Brain microvascular endothelial cell (primary cell): Measurements from ENCODE around the gene MUC12.
"Not testable (repeated sequence)": the region's sequence is repeated elsewhere in the genome, so short reads cannot be mapped to it uniquely, and the experiment has no call there.

Source experiments
- DNase-seq: peaks from one replicate; pipeline ENCODE4 v3.0.0-alpha.2; 2020
- H3K27ac ChIP-seq: fragments of 250-450 bp; sonication (Bioruptor Pico); 2 replicates; pipeline ENCODE4 v1.5.1; 2020; ENCODE audit warnings: mild to moderate bottlenecking, moderate library complexity
- H3K27me3 ChIP-seq: fragments of 250-450 bp; sonication (Bioruptor Pico); replicated peaks from 2 replicates; pipeline ENCODE4 v1.5.1; 2020; ENCODE audit warnings: mild to moderate bottlenecking
- H3K36me3 ChIP-seq: fragments of 250-450 bp; sonication (Bioruptor Pico); replicated peaks from 2 replicates; pipeline ENCODE4 v1.5.1; 2020; ENCODE audit warnings: mild to moderate bottlenecking
- H3K4me3 ChIP-seq: 2 replicates; pipeline ENCODE4 v1.5.1; 2011; ENCODE audit warnings: low read depth, mild to moderate bottlenecking, control low read depth, low read length, moderate library complexity
- CTCF ChIP-seq: IDR thresholded peaks from 2 replicates; pipeline ENCODE4 v1.5.1; 2011; ENCODE audit warnings: low read depth, mild to moderate bottlenecking, moderate library complexity, low read length, control low read depth, inconsistent platforms; ENCODE audit errors: missing control alignments
- in situ Hi-C: cut with HindIII; loops from 2 replicates; pipeline ENCODE4 v1.10.0; 2017; ENCODE audit warnings: low sequenced_read_pairs, low pct_ligation_motif_present

Gene MUC12

GRCh38 chr7:100978300-100978699 lies 8.9 kb downstream of the MUC12 start:
- in situ Hi-C loops, result no loop called here
- Histone ChIP-seq H3K27ac (no peak overlapping the region), H3K4me3 (no peak overlapping the region), H3K36me3 (no peaks in the 10 kb centered on the region), H3K27me3 (no peaks in the 10 kb centered on the region)
- DNase-seq, result no peak
- no peak for TF ChIP-seq CTCF

GRCh38 chr7:100983451-100984187 lies 14.3 kb downstream of the MUC12 start:
- Histone ChIP-seq H3K36me3 (no peaks in the 10 kb centered on the region), H3K27ac (no peak overlapping the region), H3K27me3 (no peaks in the 10 kb centered on the region), H3K4me3 (no peak overlapping the region)
- in situ Hi-C loops, result no loop called here
- no peak for TF ChIP-seq CTCF
- DNase-seq, result peak; percentile 36

- DNase-seq, H3K27me3 ChIP-seq, in situ Hi-C loops, H3K36me3 ChIP-seq, H3K4me3 ChIP-seq, H3K27ac ChIP-seq: not testable (repeated sequence)
These were observed 15.0 kb downstream of the MUC12 start for GRCh38 chr7:100984241-100984918.

GRCh38 chr7:100985033-100985797 lies 15.8 kb downstream of the MUC12 start:
- peak; percentile 14 for DNase-seq
- H3K4me3 ChIP-seq, H3K27me3 ChIP-seq, in situ Hi-C loops, H3K36me3 ChIP-seq, H3K27ac ChIP-seq: not testable (repeated sequence)

GRCh38 chr7:100991631-100992030 lies 22.3 kb downstream of the MUC12 start:
- Histone ChIP-seq H3K27ac (no peak overlapping the region), H3K36me3 (no peaks in the 10 kb centered on the region), H3K27me3 (no peaks in the 10 kb centered on the region), H3K4me3 (no peak overlapping the region)
- no peak for DNase-seq
- in situ Hi-C loops, result no loop called here
- no peak for TF ChIP-seq CTCF

GRCh38 chr7:100992280-100992679 lies 22.9 kb downstream of the MUC12 start:
- H3K4me3 ChIP-seq, H3K36me3 ChIP-seq, DNase-seq, in situ Hi-C loops, H3K27ac ChIP-seq, H3K27me3 ChIP-seq: not testable (repeated sequence)

GRCh38 chr7:100994671-100995070 lies 25.3 kb downstream of the MUC12 start:
- DNase-seq, H3K27ac ChIP-seq, H3K27me3 ChIP-seq, H3K4me3 ChIP-seq, H3K36me3 ChIP-seq, in situ Hi-C loops: not testable (repeated sequence)

GRCh38 chr7:100998530-100998929 lies 29.2 kb downstream of the MUC12 start:
- H3K27me3 ChIP-seq, result not testable (repeated sequence)

GRCh38 chr7:100999334-100999733 lies 30.0 kb downstream of the MUC12 start:
- H3K36me3 ChIP-seq, H3K4me3 ChIP-seq, H3K27ac ChIP-seq, in situ Hi-C loops, DNase-seq, H3K27me3 ChIP-seq: not testable (repeated sequence)

More at GRCh38 chr7:100998530-100998929, 29.2 kb downstream of the MUC12 start:
- DNase-seq, H3K4me3 ChIP-seq, H3K36me3 ChIP-seq, H3K27ac ChIP-seq, in situ Hi-C loops: not testable (repeated sequence)

GRCh38 chr7:101000025-101000424 lies 30.7 kb downstream of the MUC12 start:
- in situ Hi-C loops, DNase-seq, H3K27me3 ChIP-seq, H3K4me3 ChIP-seq, H3K27ac ChIP-seq, H3K36me3 ChIP-seq: not testable (repeated sequence)

- in situ Hi-C loops, DNase-seq, H3K27ac ChIP-seq, H3K27me3 ChIP-seq, H3K36me3 ChIP-seq, H3K4me3 ChIP-seq: not testable (repeated sequence)
These were observed 33.0 kb downstream of the MUC12 start for GRCh38 chr7:101002333-101002732.
